Activated naive CD8-positive, alpha-beta T cell treated with anti-CD3 and anti-CD28 coated beads, Interleukin-2, amount 10 ng/mL, durations not matched to agents 7 days and 5 days (primary cell): Measurements from ENCODE around the gene NUP54. TPM values are rescaled to one million over a fixed set of nuclear protein-coding genes. Genes with fewer than 3 reads are reported as not detected.

Experiments used
- ATAC-seq: fragments of 150-1000 bp; cut with Tn5 transposase; one replicate; pipeline ENCODE4 v1.10.0; 2021; ENCODE audit warnings: low read depth, moderate library complexity
- POLR2A ChIA-PET: fragments of 350-600 bp; sonication (Branson Sonifier 250); formaldehyde crosslinking; loops from one replicate; lab custom pipeline; 2021; ENCODE audit warnings: antibody characterized with exemption; lab: Charles Lee
- DNase-seq: peaks from one replicate; pipeline ENCODE4 v3.0.0; 2021
- H3K27ac Mint-ChIP-seq: one replicate; pipeline ENCODE4 v1.8.0; 2022; ENCODE audit warnings: mild to moderate bottlenecking, mixed read lengths
- H3K27me3 Mint-ChIP-seq: one replicate; pipeline ENCODE4 v1.8.0; 2022; ENCODE audit warnings: mild to moderate bottlenecking, moderate library complexity, mixed read lengths
- H3K36me3 Mint-ChIP-seq: one replicate; pipeline ENCODE4 v1.8.0; 2021; ENCODE audit warnings: mild to moderate bottlenecking, mixed read lengths
- H3K4me1 Mint-ChIP-seq: one replicate; pipeline ENCODE4 v1.8.0; 2021; ENCODE audit warnings: mixed read lengths
- H3K4me3 Mint-ChIP-seq: one replicate; pipeline ENCODE4 v1.8.0; 2022; ENCODE audit warnings: mild to moderate bottlenecking, moderate library complexity, mixed read lengths
- H3K9me3 Mint-ChIP-seq: one replicate; pipeline ENCODE4 v1.8.0; 2021; ENCODE audit warnings: mixed read lengths
- total RNA-seq, 2 experiments: library from RNA; stranded (reverse); gene quantifications; one replicate each; pipeline ENCODE4 v1.2.3, GENCODE V29; 2021

NUP54 gene
- total RNA-seq, 2 experiments from 2014 or later: 48.7 to 54.7 TPM

DNA sequence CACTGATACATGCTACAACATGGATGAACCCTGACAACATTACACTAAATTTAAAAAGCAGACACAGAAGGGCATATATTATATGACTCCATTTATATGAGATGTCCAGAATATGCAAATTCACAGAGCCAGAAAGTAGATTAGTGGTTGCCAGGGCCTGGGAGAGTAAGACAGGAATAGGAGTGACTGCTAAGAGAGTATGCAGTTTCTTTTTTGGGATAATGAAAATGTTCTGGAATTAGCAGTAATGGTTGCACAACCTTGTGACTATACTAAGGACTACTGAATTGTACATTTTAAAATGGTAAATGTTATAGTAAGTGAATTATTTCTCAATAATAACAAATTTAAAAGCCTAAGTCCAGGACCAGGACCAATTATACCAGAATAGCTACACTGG, 29.5 kb upstream of the NUP54 start:
- no peak overlapping the region for H3K4me3 Mint-ChIP-seq
- no peaks in the 10 kb centered on the region for H3K27me3 Mint-ChIP-seq
- POLR2A ChIA-PET: no interaction called here
- ATAC-seq (no peak), DNase-seq (no peak)
- H3K27ac Mint-ChIP-seq: no peak overlapping the region
- H3K9me3 Mint-ChIP-seq: no peaks in the 10 kb centered on the region
- H3K36me3 Mint-ChIP-seq: peaks cover 4% of the 10 kb centered on the region
- no peaks in the 10 kb centered on the region for H3K4me1 Mint-ChIP-seq

DNA sequence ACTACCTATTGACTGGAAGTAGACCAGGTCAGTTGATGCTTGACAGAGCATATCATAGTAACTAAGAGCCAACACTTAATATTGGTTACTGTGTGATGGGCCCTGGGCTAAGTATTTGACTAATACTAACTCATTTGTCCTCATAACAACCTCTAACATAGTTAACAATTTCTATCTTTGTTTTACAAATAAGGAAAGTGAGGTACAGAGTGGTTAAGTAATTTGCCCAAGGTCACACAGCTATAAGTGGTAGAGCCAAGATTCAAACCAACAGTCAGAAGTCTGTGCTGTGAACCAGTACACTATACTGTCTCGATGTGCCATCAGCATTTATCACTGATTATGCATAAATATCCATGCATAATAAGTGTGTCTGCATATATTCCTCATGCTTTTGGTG, 27.1 kb upstream of the NUP54 start:
- no peaks in the 10 kb centered on the region for H3K4me1 Mint-ChIP-seq
- H3K27ac Mint-ChIP-seq: no peak overlapping the region
- peaks cover 6% of the 10 kb centered on the region for H3K36me3 Mint-ChIP-seq
- DNase-seq: no peak
- ATAC-seq: no peak
- H3K27me3 Mint-ChIP-seq: no peaks in the 10 kb centered on the region
- POLR2A ChIA-PET: no interaction called here
- H3K4me3 Mint-ChIP-seq: no peak overlapping the region
- no peaks in the 10 kb centered on the region for H3K9me3 Mint-ChIP-seq

DNA sequence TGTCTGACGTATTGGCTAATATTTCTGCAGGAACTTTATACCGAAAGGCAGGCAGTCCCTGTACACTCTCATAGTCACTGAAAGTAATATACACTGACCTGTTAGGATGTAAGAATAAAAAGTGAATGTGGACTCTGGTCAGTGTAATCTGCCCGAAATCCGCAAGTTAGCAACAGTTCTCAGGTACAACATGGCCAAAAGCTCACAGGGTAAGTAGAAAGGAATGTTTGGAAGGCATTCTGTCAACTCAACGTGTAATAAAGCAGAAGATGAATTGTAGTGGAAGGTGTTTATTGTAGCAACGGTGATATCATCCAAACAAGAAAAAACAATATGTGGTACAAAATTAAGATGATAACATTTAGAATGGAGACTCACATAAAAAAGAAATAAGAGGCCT, 26.0 kb upstream of the NUP54 start:
- DNase-seq (no peak), ATAC-seq (no peak)
- peaks cover 6% of the 10 kb centered on the region for H3K36me3 Mint-ChIP-seq
- H3K9me3 Mint-ChIP-seq: no peaks in the 10 kb centered on the region
- H3K27me3 Mint-ChIP-seq: no peaks in the 10 kb centered on the region
- H3K27ac Mint-ChIP-seq: no peak overlapping the region
- POLR2A ChIA-PET: no interaction called here
- H3K4me1 Mint-ChIP-seq: no peaks in the 10 kb centered on the region
- no peak overlapping the region for H3K4me3 Mint-ChIP-seq

DNA sequence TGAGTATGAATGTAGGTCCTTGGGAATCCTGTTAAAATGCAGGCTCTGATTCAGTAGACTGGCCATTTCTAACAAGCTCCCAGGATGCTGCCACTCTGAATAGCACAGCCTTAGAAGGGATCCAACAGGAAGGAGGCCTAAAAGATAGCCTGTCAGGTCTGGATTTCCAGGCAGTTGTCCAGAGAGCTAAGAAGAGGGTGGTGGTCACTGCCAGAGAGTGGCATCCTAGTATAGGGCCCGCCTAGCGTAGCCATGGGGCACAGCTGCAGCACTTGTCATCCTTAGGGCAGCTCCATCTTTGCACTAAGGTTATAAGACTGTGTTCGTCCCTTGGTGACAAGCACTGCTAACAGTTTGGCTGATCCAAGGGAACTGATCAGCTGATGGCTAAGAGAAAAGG, 20.5 kb upstream of the NUP54 start:
- Mint-ChIP-seq H3K27ac (no peak overlapping the region), H3K27me3 (no peaks in the 10 kb centered on the region), H3K4me3 (no peak overlapping the region), H3K4me1 (no peaks in the 10 kb centered on the region), H3K36me3 (peaks cover 13% of the 10 kb centered on the region), H3K9me3 (no peaks in the 10 kb centered on the region)
- ATAC-seq: no peak
- POLR2A ChIA-PET: no interaction called here
- DNase-seq: no peak

DNA sequence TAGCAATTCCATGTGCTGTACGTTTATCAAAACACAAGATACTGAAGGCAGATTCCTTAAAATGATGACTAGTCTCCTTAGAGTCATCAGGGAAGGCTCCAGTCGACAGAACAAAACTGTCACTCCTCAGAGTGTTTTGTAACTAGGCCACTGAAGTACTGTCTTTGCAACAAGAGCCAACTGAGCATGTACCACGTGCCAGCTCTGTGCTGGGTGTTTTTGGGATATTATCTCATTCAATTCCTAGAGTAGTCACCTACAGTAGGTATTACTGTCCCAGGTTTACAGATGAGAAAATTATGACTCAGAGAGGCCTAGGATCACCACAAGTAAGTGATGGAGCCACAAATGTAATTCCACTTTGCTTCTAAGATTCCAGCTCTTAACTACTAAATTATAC, 18.3 kb upstream of the NUP54 start:
- Mint-ChIP-seq H3K27ac (no peak overlapping the region), H3K36me3 (peaks cover 14% of the 10 kb centered on the region), H3K4me1 (no peaks in the 10 kb centered on the region), H3K4me3 (no peak overlapping the region), H3K9me3 (no peaks in the 10 kb centered on the region), H3K27me3 (no peaks in the 10 kb centered on the region)
- DNase-seq (no peak), ATAC-seq (no peak)
- POLR2A ChIA-PET: no interaction called here

DNA sequence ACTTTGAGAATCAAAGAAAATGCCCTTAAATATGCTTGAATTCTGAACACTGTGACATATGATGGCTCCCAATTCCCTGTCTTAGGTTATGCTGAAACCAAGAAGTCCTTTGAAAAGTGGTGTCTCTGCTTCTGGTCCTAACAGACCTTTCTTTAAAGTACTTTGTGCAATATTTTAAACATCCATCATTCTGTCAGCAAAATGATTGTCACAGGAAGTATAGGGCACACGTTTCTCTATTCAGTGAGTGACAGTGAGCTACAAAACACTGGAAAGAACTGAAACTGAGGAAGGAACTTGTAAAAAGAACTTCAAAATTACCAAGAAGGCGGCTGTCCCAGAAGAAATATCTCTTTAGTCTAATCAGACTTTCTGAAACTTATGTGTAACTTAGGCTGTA, 12.2 kb upstream of the NUP54 start:
- H3K4me1 Mint-ChIP-seq: peaks cover 2% of the 10 kb centered on the region
- no peaks in the 10 kb centered on the region for H3K27me3 Mint-ChIP-seq
- POLR2A ChIA-PET: no interaction called here
- no peak overlapping the region for H3K4me3 Mint-ChIP-seq
- peaks cover 8% of the 10 kb centered on the region for H3K36me3 Mint-ChIP-seq
- no peak overlapping the region for H3K27ac Mint-ChIP-seq
- peaks cover 5% of the 10 kb centered on the region for H3K9me3 Mint-ChIP-seq
- DNase-seq (no peak), ATAC-seq (no peak)

DNA sequence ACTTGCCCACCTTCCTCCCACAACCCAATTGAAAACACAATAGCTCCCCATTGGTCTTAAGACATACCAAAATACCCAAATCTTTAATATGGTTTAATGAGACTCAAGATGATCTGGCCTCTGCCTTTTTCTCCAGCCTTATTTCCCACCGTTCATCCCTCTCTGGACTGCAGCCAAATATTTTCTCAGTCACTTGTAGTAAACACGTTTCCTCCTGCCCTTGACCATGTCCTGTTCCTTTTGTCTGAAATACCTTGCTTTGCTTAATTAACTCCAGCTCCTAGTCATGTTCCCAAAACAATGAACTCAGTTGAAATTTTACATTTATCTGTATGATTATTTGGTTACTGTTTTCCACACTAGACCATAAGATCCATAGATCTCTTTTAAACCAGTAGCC, 8.4 kb upstream of the NUP54 start:
- no peak for DNase-seq
- ATAC-seq: no peak
- H3K27me3 Mint-ChIP-seq: no peaks in the 10 kb centered on the region
- H3K9me3 Mint-ChIP-seq: peaks cover 9% of the 10 kb centered on the region
- no peak overlapping the region for H3K27ac Mint-ChIP-seq
- peaks cover 2% of the 10 kb centered on the region for H3K4me1 Mint-ChIP-seq
- H3K4me3 Mint-ChIP-seq: no peak overlapping the region
- H3K36me3 Mint-ChIP-seq: peaks cover 14% of the 10 kb centered on the region
- POLR2A ChIA-PET: interaction anchor here (1.3 kb wide), 1 partner anchor 23 kb away, joined by 4 read pairs; no protein-coding TSS in a partner anchor

DNA sequence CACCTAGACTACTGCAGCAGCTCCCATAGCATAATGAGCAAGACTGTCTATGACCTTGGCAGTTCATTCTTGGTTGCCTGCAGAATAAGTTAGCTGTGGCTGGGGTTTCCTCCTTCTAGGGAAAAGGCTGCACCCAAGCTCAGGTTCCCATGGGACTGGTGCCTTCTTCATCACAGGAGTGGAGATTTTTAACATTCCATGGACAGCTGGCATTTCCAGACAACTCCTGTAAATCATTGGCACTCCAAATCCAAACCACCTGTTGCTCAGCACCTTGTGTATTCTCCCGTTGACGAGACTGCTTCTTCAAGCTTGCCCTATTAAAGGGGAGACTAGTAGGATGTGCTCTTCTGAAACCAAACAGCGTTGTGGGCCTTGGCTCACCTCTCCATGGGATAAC, 7.8 kb upstream of the NUP54 start:
- ATAC-seq (no peak), DNase-seq (no peak)
- no peaks in the 10 kb centered on the region for H3K27me3 Mint-ChIP-seq
- POLR2A ChIA-PET: interaction anchor here (1.3 kb wide), 1 partner anchor 24 kb away, joined by 4 read pairs; no protein-coding TSS in a partner anchor
- H3K4me3 Mint-ChIP-seq: no peak overlapping the region
- peaks cover 14% of the 10 kb centered on the region for H3K36me3 Mint-ChIP-seq
- peaks cover 9% of the 10 kb centered on the region for H3K9me3 Mint-ChIP-seq
- H3K4me1 Mint-ChIP-seq: peaks cover 2% of the 10 kb centered on the region
- H3K27ac Mint-ChIP-seq: no peak overlapping the region

DNA sequence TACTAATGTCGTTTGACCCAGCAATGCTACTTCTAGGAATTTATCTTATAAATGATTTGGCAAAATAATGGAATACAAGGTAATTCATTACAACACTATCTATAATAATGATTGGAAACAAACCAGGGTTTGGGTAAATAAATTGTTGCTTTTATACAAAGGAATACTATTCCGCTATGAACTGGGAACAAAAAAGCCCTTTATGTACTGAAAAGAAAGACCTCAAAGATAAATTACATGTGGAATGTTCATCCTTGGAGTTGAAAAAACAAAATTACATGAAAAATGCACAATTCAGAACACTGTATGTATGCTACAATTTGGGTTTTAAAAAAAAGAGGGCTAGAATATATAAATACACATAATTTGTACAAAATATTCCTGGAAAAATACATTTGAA, 5.2 kb upstream of the NUP54 start:
- peaks cover 9% of the 10 kb centered on the region for H3K9me3 Mint-ChIP-seq
- H3K27me3 Mint-ChIP-seq: no peaks in the 10 kb centered on the region
- ATAC-seq: no peak
- DNase-seq: no peak
- H3K4me3 Mint-ChIP-seq: no peak overlapping the region
- no peak overlapping the region for H3K27ac Mint-ChIP-seq
- peaks cover 17% of the 10 kb centered on the region for H3K36me3 Mint-ChIP-seq
- H3K4me1 Mint-ChIP-seq: peaks cover 12% of the 10 kb centered on the region
- POLR2A ChIA-PET: no interaction called here

DNA sequence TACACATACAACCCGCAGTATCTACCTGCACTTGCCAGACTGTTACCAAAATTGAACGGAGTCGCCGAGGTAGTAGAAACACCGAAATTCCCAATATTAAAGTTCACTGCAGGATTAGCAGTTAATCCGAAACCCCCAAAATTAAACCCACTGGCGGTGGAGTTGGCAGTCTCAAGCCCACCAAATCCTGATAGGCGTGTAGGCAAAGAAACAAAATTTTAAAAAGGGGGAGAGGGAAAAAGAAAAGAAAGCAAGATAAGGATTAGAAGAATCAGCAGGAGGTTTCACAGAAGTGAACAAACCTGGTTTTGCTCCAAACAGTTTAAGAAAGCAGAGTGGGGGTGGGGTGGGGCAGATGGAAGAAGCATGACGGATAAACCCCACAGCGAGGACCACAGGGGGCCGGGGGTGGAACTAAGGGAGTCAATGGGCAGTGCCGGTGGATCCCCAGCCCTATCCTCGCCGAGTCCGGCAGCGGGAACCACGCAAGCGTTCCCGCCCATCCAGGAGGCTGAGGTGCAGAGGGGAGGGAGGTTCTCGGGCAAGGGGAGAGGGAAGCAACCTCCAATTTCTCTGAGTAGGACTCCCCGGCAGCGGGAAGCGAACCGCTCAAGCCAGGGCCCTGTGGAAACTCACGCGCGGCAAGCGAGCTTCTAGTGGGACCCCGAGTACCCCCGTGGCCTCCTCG, 599 bp downstream of the NUP54 start:
- ATAC-seq: peak; percentile 34
- Mint-ChIP-seq H3K36me3 (peaks cover 13% of the 10 kb centered on the region), H3K4me1 (peaks cover 24% of the 10 kb centered on the region), H3K4me3 (peak overlapping the region; percentile 98), H3K27me3 (no peaks in the 10 kb centered on the region), H3K27ac (peak overlapping the region; percentile 98), H3K9me3 (no peaks in the 10 kb centered on the region)
- DNase-seq: no peak
- POLR2A ChIA-PET: interaction anchor here (1.0 to 1.5 kb wide), 9 partner anchors 11 to 634 kb away, joined by 3 to 6 read pairs (median 4); partner anchors contain the start of genes NAAA, SCARB2 and SDAD1

DNA sequence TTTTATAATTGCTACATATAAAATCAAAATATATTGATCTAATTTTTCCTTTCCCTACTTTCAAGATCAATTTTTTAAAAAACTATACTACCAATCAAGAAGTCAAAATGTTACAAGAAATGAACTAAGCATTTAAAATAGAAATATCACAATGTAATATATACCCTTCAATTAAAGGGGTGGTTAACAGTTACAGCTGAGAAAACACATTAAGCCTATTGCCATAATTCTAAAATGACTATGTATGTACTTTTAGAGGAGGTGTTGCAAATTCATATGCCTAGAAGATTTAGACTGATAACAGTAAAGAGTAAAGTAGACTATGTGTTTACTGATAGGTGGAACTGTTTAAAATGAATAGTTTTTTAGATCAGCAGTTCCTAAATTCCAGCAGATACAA, 3.7 kb downstream of the NUP54 start:
- Mint-ChIP-seq H3K27me3 (no peaks in the 10 kb centered on the region), H3K27ac (no peak overlapping the region), H3K36me3 (peaks cover 23% of the 10 kb centered on the region), H3K9me3 (no peaks in the 10 kb centered on the region), H3K4me1 (peaks cover 25% of the 10 kb centered on the region), H3K4me3 (no peak overlapping the region)
- no peak for DNase-seq
- no peak for ATAC-seq
- POLR2A ChIA-PET: no interaction called here

DNA sequence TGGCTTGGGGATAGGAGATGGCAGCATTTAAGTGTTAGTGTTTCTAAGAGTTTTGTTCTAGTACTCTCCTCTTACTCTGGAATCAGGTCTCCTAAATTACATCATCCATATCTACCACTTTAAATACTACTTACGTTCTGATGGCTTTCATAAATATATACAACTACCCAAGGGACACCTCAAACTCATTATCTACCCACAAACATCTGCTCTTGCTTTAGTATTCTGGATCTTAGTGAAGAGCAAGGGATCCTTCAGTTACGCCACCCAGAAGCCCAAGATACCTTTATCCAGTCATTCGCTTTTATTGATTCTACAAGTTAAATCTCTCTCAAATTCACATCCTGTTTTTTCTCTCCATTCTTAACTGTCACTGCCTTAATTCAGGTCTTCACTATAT, 7.0 kb downstream of the NUP54 start:
- no peaks in the 10 kb centered on the region for H3K9me3 Mint-ChIP-seq
- POLR2A ChIA-PET: no interaction called here
- H3K27me3 Mint-ChIP-seq: no peaks in the 10 kb centered on the region
- no peak overlapping the region for H3K4me3 Mint-ChIP-seq
- H3K4me1 Mint-ChIP-seq: peaks cover 16% of the 10 kb centered on the region
- ATAC-seq (no peak), DNase-seq (no peak)
- no peak overlapping the region for H3K27ac Mint-ChIP-seq
- H3K36me3 Mint-ChIP-seq: peaks cover 27% of the 10 kb centered on the region

DNA sequence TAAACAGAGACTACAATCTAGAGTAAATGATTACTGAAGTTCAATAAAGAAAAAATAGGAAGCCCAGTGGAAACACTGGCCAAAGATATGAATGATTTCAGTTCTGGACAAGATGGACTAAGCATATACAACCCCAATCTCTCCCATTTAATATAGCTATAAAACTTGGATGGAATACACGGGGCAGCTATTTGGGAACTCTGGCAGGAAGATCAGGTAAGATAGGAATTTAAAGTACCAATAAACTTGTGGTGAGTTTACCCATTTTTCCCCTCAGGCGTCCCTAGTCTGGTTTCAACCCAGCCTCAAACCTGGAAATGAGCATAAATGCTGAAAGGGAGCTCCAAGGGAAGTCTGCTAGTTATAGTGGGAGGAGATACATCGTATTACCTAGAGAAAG, 20.4 kb downstream of the NUP54 start:
- H3K4me1 Mint-ChIP-seq: no peaks in the 10 kb centered on the region
- H3K27me3 Mint-ChIP-seq: no peaks in the 10 kb centered on the region
- H3K9me3 Mint-ChIP-seq: no peaks in the 10 kb centered on the region
- POLR2A ChIA-PET: interaction anchor here (0.6 kb wide), 1 partner anchor 36 kb away, joined by 3 read pairs; no protein-coding TSS in a partner anchor
- H3K4me3 Mint-ChIP-seq: no peak overlapping the region
- no peak overlapping the region for H3K27ac Mint-ChIP-seq
- DNase-seq: no peak
- ATAC-seq: no peak
- peaks cover 34% of the 10 kb centered on the region for H3K36me3 Mint-ChIP-seq

DNA sequence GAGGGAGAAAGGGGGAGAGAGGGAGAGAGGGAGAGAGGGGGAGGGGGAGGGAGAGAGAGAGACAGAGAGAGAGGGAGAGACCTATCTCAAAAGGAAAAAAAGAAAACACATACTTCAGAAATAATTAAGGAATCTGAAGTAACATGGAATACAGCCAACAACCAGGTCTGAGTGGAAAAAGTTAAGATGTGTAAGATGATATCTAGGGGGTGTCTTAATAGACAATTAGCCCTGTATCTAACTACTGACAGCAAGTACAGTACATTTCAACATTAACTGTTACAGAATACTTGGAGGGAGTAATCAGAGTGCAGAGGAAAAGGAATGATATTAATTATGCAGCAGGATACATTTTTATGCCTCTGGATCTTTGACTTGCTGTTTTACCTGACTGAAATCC, 22.4 kb downstream of the NUP54 start:
- POLR2A ChIA-PET: no interaction called here
- no peaks in the 10 kb centered on the region for H3K4me1 Mint-ChIP-seq
- DNase-seq (no peak), ATAC-seq (no peak)
- no peaks in the 10 kb centered on the region for H3K27me3 Mint-ChIP-seq
- H3K27ac Mint-ChIP-seq: no peak overlapping the region
- H3K4me3 Mint-ChIP-seq: no peak overlapping the region
- no peaks in the 10 kb centered on the region for H3K9me3 Mint-ChIP-seq
- peaks cover 46% of the 10 kb centered on the region for H3K36me3 Mint-ChIP-seq
